Measurements from ENCODE around the gene OR2F1. TPM values are rescaled to one million over a fixed set of nuclear protein-coding genes. Genes with fewer than 3 reads are reported as not detected.
"Not testable (repeated sequence)": the region's sequence is repeated elsewhere in the genome, so short reads cannot be mapped to it uniquely, and the experiment has no call there.

Gene OR2F1
- total and polyA plus RNA-seq, 2 donors (not counting 1 experiment from before 2014, with no cell fraction given): not detected

DNA sequence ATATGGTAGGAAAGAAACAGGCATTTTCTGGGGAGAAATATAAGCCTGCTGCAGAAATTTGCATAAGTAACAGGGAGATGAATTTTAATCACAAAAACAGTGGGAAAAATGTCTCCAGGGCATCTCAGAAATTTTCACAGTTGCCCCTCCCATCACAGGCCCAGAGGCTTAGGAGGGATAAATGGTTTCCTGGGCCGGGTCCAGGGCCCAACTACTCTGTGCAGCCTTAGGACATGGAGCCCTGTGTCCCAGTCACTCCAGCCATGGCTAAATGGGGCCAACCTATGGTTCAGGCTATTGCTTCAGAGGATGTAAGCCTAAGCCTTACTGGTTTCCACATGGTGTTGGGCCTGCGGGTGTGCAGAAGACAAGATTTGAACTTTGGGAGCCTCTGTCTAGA lies 54.7 kb downstream of the OR2F1 start:
- no peak overlapping the region for H3K27ac ChIP-seq (ENCODE audit: insufficient read depth, low read length)
- H3K36me3 ChIP-seq (ENCODE audit: control insufficient read depth, insufficient read depth, low read length): no peaks in the 10 kb centered on the region
- TF ChIP-seq, protein P1, sequence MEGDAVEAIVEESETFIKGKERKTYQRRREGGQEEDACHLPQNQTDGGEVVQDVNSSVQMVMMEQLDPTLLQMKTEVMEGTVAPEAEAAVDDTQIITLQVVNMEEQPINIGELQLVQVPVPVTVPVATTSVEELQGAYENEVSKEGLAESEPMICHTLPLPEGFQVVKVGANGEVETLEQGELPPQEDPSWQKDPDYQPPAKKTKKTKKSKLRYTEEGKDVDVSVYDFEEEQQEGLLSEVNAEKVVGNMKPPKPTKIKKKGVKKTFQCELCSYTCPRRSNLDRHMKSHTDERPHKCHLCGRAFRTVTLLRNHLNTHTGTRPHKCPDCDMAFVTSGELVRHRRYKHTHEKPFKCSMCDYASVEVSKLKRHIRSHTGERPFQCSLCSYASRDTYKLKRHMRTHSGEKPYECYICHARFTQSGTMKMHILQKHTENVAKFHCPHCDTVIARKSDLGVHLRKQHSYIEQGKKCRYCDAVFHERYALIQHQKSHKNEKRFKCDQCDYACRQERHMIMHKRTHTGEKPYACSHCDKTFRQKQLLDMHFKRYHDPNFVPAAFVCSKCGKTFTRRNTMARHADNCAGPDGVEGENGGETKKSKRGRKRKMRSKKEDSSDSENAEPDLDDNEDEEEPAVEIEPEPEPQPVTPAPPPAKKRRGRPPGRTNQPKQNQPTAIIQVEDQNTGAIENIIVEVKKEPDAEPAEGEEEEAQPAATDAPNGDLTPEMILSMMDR (conservative IDR thresholded peaks at IDR 0.05 in 1 of 2, IDR thresholded peaks at IDR 0.05 in 1 of 2; ENCODE audit: low read depth in 1 of 2, low read length in 2 of 2): no peak
- no peaks in the 10 kb centered on the region for H3K9me3 ChIP-seq (ENCODE audit: control insufficient read depth, insufficient read depth, low read depth, low read length)
- H3K27me3 ChIP-seq (ENCODE audit: control insufficient read depth, insufficient read depth, low read length): no peaks in the 10 kb centered on the region
- no peaks in the 10 kb centered on the region for H3K4me1 ChIP-seq (ENCODE audit: control insufficient read depth, extremely low read depth, insufficient read depth, low read length)
- no peak overlapping the region for H3K4me3 ChIP-seq (replicated peaks in 1 of 4; ENCODE audit: control extremely low read depth in 1 of 4, insufficient read depth in 1 of 4, low read depth in 3 of 4, low read length in 4 of 4)
- no peak for DNase-seq (ENCODE audit: low read depth in 2 of 2)
- no peak overlapping the region for H3K4me2 ChIP-seq (ENCODE audit: extremely low read depth, insufficient read depth, low read length)
- no peaks in the 10 kb centered on the region for H3K79me2 ChIP-seq (ENCODE audit: control insufficient read depth, insufficient read depth, low read length)
- no peak overlapping the region for H2AFZ ChIP-seq (ENCODE audit: low read length)
- H4K20me1 ChIP-seq (ENCODE audit: control insufficient read depth, extremely low read depth, insufficient read depth, low read length): no peaks in the 10 kb centered on the region
- H3K9ac ChIP-seq (ENCODE audit: insufficient read depth, low read length): no peak overlapping the region

DNA sequence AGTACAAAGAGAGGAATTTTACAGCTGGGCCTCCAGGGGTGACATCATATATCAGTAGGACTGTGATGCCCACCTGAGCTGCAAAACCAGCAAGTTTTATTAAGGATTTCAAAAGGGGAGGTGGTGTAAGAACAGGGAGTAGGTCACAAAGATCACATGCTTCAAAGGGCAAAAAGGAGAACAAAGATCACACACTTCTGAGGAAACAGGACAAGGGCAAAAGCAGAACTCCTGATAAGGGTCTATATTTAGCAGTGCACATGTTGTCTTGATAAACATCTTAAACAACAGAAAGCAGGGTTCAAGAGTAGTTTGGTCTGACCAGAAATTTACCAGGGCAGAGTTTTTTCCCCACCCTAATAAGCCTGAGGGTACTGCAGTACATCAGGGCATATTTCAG lies 55.4 kb downstream of the OR2F1 start:
- H3K27me3 ChIP-seq (ENCODE audit: control insufficient read depth, insufficient read depth, low read length); H3K9me3 ChIP-seq (ENCODE audit: control insufficient read depth, insufficient read depth, low read depth, low read length); H3K27ac ChIP-seq (ENCODE audit: insufficient read depth, low read length); H3K36me3 ChIP-seq (ENCODE audit: control insufficient read depth, insufficient read depth, low read length); H3K4me1 ChIP-seq (ENCODE audit: control insufficient read depth, extremely low read depth, insufficient read depth, low read length); H2AFZ ChIP-seq (ENCODE audit: low read length); DNase-seq (ENCODE audit: low read depth in 2 of 2); H3K4me3 ChIP-seq (replicated peaks in 1 of 4; ENCODE audit: control extremely low read depth in 1 of 4, insufficient read depth in 1 of 4, low read depth in 3 of 4, low read length in 4 of 4); H3K4me2 ChIP-seq (ENCODE audit: extremely low read depth, insufficient read depth, low read length); H3K79me2 ChIP-seq (ENCODE audit: control insufficient read depth, insufficient read depth, low read length); H3K9ac ChIP-seq (ENCODE audit: insufficient read depth, low read length); H4K20me1 ChIP-seq (ENCODE audit: control insufficient read depth, extremely low read depth, insufficient read depth, low read length): not testable (repeated sequence)

DNA sequence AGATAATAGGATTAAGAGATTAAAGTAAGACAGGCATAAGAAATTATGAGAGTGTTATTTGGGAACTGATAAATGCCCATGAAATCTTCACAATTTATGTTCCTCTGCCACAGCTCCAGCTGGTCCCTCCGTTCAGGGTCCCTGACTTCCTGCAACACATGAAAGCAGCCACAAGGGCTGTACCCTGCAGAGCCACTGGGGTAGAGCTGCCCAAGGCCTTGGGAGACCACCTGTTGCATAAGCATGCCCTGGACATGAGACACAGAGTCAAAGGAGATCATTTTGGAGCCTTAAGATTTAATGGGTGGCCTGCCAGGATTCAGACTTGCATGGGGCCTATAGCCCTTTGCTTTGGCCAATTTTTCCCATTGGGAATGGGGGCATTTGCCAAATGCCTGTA lies 56.2 kb downstream of the OR2F1 start:
- not testable (repeated sequence) for H3K27ac ChIP-seq (ENCODE audit: insufficient read depth, low read length); H3K36me3 ChIP-seq (ENCODE audit: control insufficient read depth, insufficient read depth, low read length); H2AFZ ChIP-seq (ENCODE audit: low read length); H3K4me2 ChIP-seq (ENCODE audit: extremely low read depth, insufficient read depth, low read length); H3K9me3 ChIP-seq (ENCODE audit: control insufficient read depth, insufficient read depth, low read depth, low read length); H3K4me3 ChIP-seq (replicated peaks in 1 of 4; ENCODE audit: control extremely low read depth in 1 of 4, insufficient read depth in 1 of 4, low read depth in 3 of 4, low read length in 4 of 4); H3K79me2 ChIP-seq (ENCODE audit: control insufficient read depth, insufficient read depth, low read length); H4K20me1 ChIP-seq (ENCODE audit: control insufficient read depth, extremely low read depth, insufficient read depth, low read length); H3K9ac ChIP-seq (ENCODE audit: insufficient read depth, low read length); H3K27me3 ChIP-seq (ENCODE audit: control insufficient read depth, insufficient read depth, low read length); DNase-seq (ENCODE audit: low read depth in 2 of 2); H3K4me1 ChIP-seq (ENCODE audit: control insufficient read depth, extremely low read depth, insufficient read depth, low read length)

DNA sequence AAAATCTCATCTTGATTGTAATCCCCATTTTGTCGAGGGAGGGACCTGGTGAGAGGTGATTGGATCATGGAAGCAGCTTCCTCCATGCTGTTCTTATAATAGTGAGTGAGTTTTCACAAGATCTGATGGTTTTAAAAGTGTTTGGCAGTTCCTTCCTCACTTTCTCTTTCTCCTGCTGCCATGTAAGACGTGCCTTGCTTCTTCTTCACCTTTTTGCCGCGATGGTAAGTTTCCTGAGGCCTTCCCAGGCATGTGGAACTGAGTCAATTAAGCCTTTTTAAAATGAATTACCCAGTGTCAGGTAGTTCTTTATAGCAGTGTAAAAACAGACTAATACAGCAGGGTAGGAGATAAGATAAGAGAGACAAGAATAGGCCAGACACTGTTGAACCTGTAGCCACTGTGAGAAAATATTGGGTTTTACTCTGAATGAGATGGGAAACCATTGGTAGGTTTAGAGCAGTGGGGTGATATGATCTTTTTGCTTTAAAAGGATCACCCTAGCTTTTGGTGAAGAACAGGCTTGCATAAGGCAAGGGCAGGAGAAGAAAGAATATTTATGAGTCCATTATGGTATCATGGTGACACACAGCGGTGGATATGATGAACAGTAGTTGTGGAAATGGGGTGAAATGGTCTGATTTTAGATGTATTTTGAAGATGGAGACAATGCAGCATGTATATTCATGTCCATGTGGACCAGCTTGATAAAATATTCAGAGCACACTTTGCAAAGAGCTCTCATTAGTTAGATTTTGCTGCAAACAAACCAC lies 57.0 kb downstream of the OR2F1 start:
- H4K20me1 ChIP-seq (ENCODE audit: control insufficient read depth, extremely low read depth, insufficient read depth, low read length): no peaks in the 10 kb centered on the region
- H3K9me3 ChIP-seq (ENCODE audit: control insufficient read depth, insufficient read depth, low read depth, low read length): no peaks in the 10 kb centered on the region
- TF ChIP-seq EZH2 (IDR thresholded peaks at IDR 0.05; ENCODE audit: low read length, missing control alignments): no peak
- TF ChIP-seq, protein P1 (conservative IDR thresholded peaks at IDR 0.05 in 1 of 2, IDR thresholded peaks at IDR 0.05 in 1 of 2; ENCODE audit: low read depth in 1 of 2, low read length in 2 of 2): peak; percentile 13 to 37
- H3K4me1 ChIP-seq (ENCODE audit: control insufficient read depth, extremely low read depth, insufficient read depth, low read length): no peaks in the 10 kb centered on the region
- no peak overlapping the region for H3K4me3 ChIP-seq (replicated peaks in 1 of 4; ENCODE audit: control extremely low read depth in 1 of 4, insufficient read depth in 1 of 4, low read depth in 3 of 4, low read length in 4 of 4)
- H3K27ac ChIP-seq (ENCODE audit: insufficient read depth, low read length): no peak overlapping the region
- H3K4me2 ChIP-seq (ENCODE audit: extremely low read depth, insufficient read depth, low read length): no peak overlapping the region
- peak in 1 of 2 donors; percentile 40 for DNase-seq (ENCODE audit: low read depth in 2 of 2)
- no peaks in the 10 kb centered on the region for H3K27me3 ChIP-seq (ENCODE audit: control insufficient read depth, insufficient read depth, low read length)
- no peak overlapping the region for H3K9ac ChIP-seq (ENCODE audit: insufficient read depth, low read length)
- H2AFZ ChIP-seq (ENCODE audit: low read length): no peak overlapping the region
- no peaks in the 10 kb centered on the region for H3K36me3 ChIP-seq (ENCODE audit: control insufficient read depth, insufficient read depth, low read length)
- no peaks in the 10 kb centered on the region for H3K79me2 ChIP-seq (ENCODE audit: control insufficient read depth, insufficient read depth, low read length)

Data from fibroblast of lung (primary cell).